GM04503 (cell line): Measurements from ENCODE around the gene PLEKHG4B.

Experiments
- DNase-seq: peaks from one replicate; pipeline ENCODE4 v3.0.0-alpha.2; 2012; ENCODE audit warnings: low read depth

PLEKHG4B gene

DNA sequence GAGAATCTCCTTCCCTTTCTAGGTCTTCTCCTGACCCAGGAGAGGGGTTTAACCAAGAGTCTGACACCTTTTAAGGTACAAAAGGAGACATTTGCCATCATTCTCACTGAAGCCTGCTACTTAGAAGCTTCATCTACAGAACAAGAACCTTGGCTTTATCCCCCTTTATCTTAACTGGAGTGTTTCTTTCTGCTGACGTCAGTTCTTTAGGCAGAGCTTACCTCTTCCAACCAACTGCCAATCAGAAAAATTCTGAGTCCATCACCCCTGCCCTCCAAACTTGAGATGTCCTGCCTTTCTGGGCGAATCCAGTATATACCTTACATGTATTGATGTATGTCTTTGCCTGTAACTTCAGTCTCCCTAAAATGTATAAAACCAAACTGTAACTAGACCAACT, 37.2 kb downstream of the PLEKHG4B start:
- no peak for DNase-seq

DNA sequence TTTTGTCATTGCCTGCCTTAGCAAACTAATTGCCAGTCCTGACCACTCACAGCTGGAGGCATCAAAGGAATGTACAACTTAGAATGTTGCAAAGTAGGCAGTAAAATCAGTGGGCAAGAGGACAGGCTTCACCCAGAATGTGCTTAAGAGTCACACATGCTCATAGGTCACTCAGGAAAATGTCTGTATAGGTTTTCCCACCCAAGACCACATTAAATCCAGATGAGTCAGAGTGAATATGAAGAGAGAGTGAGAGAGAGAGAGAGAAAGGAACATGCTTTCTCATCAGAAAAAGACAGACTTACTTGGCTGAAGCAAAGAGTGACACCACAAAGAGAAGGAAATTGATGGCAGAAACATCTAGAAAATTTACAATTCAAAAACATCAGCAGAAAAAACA, 37.9 kb downstream of the PLEKHG4B start:
- peak; percentile 72 for DNase-seq

DNA sequence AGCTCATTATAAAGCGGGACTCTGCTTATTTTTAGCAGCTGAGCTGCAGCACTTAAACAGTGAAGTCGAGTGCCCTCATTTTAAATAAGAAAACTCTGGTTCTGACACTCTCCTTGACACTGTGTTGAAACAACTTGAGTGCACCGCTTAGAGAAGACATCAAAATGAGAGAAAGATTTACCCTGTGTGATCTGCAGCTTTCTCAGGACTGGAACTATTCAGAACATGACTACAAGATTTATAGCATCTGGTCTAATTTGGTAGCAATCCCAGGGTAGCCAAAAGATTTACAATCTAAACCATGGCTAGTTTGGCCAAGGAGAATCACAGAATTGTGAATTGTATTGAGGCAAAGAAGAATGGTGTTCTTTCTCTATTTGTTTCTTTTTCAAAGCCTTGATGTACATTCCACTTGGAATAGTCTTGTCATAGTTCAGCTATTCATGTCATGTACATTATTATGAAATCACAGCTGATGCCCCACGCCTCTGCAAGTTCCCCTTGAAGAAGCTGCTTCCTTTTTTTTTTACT, 38.7 kb downstream of the PLEKHG4B start:
- DNase-seq: peak; percentile 37

DNA sequence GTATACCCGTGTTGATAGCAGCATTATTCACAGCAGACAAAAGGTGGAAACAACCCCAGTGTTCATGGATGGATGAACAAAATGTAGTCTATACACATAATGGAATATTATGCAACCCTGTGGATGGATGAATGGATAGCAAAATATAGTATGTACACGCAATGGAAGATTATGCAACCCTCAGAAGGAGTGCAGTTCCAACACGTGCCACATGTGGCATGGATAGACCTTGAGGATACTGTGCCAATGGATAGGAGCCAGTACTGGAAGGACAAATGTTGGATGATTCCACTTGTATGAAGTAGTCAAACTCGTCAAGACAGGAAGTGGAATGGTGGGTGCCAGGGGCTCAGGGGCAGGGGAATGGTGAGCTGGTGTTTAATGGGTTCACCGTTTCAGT, 44.9 kb downstream of the PLEKHG4B start:
- no peak for DNase-seq

DNA sequence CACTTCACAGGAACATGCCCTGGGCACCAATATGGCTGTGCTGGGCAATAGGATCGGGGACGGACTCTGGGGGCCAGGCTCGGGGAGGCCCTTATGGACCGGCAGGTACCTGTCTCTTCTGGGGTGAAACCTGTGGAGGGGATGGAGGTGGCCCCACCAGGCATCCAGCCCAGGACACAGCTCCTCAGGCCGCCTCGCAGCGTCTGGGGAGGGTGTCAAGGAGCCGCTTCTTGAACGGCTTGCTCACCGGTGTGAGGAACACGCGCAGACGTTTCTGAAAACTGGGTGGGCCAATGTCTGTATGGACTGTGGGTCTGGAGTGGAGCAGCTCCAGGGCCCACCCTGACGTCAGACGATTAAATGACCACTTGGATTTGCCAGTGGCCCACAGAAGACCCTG, 45.8 kb downstream of the PLEKHG4B start:
- no peak for DNase-seq

DNA sequence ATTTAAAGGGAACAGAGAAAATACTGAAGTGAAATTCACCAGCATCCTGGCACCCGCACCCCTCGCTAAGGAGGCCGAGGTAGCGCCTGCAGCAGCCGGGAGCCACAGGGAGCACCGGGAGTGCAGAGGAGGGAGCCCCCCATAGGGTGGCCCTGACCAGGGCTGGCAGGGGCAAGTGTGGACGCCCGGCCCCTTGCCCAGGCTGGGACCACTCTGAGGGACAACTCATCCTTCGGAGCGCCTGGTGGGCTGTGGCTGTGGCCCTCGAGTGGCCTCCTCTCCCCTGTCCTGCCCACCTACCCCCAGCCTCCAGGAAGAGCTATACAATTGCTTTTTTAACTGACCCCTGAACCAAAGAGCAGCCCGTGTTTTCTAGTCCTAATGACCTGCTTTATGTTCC, 47.0 kb downstream of the PLEKHG4B start:
- no peak for DNase-seq

DNA sequence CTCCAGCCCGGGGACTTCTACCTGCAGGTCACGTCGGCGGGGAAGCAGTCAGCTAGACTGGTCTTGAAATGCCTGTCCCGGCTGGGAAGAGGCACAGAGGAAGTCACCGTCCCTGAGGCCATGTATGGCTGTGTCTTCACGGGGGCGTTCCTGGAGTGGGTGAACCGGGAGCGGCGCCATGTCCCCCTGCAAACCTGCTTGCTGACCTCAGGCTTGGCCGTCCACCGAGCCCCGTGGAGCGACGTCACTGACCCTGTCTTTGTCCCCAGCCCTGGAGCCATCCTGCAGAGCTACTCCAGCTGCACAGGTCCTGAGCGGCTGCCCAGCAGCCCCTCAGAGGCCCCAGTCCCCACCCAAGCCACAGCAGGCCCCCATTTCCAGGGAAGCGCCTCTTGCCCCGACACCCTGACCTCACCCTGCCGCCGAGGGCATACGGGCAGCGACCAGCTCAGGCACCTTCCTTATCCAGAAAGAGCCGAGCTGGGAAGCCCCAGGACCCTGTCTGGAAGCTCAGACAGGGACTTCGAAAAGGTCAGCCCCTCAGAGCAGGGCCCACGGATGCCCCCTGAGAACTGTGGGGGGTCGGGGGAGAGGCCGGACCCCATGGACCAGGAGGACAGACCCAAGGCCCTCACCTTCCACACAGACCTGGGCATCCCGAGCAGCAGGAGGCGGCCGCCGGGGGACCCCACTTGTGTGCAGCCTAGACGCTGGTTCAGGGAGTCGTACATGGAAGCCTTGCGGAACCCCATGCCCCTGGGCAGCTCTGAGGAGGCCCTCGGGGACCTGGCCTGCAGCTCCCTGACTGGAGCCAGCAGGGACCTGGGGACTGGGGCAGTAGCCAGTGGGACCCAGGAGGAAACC, 47.8 kb downstream of the PLEKHG4B start:
- DNase-seq: no peak

DNA sequence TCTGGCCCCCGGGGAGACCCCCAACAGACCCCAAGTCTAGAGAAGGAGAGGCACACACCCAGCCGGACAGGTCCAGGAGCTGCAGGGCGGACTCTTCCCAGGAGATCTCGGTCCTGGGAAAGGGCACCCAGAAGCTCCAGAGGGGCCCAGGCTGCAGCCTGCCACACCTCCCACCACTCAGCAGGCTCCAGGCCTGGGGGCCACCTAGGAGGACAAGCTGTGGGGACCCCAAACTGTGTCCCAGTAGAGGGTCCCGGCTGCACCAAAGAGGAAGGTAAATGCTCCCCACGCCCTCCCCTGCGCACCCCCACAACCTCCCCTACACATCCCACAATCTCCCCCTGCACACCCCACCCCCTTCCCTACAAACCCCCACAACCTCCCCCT, 48.5 kb downstream of the PLEKHG4B start:
- DNase-seq: no peak

DNA sequence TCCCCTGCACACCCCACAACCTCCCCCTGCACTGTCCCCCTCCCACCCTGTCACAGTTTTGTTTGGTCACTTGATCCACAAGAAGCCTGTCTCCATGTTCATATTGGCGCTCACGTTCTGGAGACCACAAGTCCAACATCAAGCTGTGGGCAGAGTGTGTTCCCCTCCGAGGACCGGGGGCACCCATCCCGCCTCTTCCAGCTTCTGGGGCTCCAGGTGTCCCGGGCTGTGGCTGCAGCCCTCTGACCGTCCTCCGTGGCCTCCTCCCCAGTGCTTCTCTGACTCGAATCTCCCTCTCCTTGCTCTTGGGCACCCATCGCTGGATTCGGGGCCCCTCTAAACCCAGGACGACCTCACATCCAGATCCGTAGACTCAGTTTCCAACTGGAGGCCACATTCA, 49.2 kb downstream of the PLEKHG4B start:
- no peak for DNase-seq

DNA sequence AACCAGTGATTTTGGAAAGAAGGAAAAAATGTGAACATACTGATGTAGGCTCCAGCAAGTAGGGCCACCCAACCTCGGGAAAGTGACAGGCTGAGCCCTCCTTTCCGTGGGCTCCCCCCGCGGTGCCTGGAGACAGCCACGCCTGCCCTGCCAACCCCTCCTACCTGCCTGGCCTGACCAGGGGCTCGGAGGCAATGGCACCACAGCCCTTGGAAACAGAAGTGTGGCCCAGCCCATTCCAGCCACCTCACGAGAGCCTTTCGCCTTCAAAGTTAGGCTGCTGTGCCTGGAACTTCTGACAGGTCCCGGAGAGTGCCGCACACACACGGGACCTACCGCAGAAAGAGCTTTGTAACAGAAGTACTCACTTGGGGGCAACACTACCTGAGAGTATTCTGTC, 49.8 kb downstream of the PLEKHG4B start:
- no peak for DNase-seq

DNA sequence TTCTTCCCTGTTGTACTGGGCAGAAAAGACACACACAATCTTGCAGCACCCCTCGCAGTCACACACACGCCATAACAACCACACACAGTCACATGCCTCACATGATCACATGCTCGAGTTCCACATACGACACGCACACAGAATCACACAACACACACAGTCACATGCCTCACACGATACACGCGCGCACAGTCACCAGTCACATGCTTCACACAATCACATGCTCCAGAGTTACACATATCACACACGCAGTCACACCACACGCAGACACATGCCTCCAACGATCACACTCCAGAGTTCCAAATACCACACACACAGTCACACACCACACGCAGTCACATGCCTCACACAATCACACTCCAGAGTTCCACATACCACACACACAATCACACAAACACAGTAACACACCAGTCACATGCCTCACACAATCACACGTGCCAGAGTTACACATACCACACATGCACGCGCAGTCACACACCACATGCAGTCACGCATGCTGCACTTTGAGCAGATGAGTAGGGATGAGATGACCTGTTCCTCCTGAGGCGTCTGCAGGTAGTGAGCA, 50.4 kb downstream of the PLEKHG4B start:
- no peak for DNase-seq

DNA sequence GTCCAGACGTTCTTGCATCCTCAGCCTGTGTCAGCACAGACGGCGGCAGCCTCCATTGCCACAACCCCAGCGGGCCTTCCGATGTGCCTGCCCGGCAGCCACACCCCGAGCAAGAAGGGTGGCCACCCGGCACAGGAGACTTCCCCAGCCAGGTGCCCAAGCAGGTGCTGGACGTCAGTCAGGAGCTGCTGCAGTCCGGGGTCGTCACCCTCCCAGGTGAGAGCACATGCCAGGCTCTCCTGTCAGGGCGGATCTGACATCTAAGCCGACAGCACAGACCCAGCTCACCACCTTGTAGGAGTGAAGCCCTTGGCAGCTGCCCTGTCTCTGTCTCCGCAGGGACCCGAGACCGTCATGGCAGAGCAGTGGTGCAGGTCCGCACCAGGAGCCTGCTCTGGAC, 51.1 kb downstream of the PLEKHG4B start:
- DNase-seq: no peak

DNA sequence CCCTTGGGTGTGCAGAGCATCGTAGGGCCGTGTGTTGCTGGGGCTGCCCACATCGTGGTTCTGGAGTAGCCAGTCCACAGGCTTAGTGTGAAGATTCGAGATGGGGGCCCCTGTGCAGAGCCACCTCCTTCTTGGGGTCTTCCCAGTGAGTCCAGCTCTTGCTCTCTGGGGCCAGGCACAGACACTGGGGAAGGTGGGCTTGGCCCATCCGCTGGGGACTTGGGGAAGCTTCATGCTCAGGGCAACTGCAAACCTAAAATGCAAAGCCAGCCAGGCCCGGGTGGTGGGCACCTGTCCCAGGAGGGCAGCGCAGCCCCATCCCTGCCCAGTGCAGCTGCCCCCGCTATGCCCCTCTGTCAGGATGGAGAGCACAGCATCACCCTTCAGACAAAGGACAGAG, 53.0 kb downstream of the PLEKHG4B start:
- DNase-seq: no peak

DNA sequence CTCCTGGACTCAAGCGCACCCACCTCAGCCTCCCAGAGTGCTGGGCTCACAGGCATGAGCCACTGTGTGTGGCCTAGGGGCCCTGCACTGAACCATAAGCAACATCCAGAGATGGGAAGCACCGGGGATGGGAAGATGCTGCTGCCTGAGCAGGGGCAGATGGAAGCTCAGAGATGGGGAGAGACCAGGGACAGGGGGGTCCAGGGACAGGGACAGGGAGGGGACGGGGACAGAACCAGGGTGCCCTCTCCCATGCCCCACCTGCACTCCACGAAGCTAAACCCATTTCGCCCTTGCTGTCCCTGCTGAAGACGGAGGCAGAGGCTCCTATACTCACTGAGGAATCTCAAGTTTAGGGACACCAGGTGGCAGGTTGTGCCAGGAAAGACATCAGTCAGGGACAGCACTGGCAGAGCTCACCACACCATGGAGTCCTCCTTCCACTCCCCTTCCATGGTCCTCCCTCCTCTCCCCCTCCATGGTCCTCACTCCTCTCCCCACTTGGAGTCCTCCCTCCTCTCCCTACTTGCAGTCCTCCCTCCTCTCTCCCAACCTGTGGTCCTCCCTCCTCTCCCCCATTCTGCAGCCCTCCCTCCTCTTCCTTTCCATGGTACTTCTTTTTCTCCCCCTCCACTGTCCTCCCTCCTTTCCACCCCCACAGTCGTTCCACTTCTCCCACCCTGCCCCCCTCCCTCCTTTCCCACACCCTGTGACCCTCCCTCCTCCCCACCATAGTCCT, 53.8 kb downstream of the PLEKHG4B start:
- DNase-seq: no peak

DNA sequence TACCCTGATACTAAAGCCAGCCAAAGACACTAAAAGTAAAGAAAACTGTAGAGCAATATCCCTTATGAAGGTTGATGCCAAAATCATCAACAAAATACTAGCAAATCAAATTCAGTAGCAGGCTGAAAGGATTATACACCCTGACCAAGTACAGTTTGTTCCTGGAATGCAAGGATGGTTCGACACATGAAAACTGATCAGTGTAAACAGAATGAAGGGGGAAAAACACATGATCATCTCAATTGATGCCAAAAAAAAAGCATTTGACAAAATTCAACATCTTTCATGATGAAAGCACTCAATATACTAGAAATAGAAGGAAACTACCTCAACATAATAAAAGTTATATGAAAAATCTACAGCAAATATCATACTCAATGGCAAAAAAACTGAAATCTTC, 55.8 kb downstream of the PLEKHG4B start:
- DNase-seq: no peak

DNA sequence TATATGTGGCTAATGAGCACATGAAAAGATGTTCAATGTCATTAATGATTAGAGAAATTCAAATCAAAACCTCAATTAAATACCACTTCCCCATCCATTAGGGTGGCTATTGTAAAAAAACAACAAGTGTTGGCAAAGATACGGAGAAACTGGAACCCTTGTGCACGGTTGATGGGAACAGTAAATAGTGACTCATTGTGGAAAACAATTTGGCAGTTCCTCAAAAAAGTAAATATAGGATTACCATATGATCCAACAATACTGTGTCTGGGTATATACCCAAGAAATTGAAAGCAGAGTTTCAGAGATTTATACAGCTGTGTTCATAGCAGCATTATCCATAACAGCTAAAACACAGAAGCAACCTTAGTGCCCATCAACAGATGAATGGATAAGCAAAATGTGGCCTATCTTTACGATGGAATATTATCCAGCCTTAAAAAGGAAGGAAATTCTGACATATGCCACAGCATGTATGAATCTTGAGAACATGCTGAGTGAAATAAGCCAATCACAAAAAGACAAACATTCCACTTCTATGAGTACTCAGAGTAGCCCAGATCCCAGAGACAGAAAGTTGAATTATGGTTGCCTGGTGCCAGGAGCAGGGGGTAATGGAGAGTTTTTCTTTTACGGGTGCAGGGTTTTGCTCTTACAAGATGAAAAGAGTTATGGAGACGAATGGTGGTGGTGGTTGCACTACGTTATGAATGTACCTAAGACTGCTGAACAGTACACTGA, 57.9 kb downstream of the PLEKHG4B start:
- no peak for DNase-seq

DNA sequence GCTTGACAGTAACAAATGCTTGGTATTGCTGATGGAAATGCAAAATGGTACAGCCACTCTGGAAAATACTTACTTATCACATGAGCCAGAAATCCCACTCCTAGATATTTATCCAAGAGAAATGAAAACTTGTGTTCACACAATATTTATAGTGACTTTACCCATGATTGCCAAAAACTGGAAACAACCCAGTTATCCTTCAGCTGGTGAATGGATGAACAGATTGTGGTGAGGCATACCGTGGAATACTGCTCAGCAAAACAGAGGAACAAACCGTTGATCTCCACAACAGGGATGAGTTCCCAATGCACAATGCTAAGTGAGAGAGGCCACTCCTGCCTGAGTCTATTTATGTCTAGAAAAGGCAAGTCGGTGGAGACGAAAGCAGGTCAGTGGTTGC, 58.8 kb downstream of the PLEKHG4B start:
- no peak for DNase-seq

DNA sequence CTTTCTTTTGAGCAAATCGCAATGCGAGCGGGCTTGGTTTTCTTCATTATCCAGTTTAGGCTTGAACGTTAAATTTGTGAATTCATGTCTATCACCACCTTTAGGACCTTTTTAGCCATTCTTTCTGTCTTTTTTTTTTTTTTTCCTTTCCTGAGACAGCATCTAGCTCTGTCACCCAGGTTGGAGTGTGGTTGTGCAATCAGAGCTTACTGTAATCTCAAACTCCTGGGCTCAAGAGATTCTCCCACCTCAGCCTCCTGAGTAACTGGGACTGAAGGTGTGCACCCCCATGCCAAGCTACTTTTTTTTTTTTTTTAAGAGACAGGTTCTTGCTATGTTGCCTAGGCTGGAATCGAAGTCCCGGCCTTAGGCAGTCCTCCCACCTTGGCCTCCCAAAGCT, 60.1 kb downstream of the PLEKHG4B start:
- no peak for DNase-seq

DNA sequence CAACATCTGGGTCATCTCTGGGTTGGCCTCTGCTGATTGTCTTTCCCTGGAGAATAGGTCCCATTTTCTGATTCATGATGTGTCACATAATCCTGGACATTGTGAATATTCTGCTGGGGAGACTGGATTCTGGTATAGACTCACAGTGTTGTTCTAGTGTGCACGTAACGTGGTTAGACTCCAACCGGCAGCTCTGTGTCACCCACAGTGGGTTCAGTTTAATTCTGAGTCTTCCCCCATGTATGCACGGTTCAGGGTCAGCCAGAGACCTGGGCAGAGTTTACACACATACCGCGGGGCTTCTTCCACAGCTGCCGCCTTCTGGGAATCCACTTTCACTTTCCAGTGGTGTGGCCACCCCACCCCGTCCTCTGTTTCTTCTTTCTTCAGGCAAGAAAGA, 61.3 kb downstream of the PLEKHG4B start:
- no peak for DNase-seq

DNA sequence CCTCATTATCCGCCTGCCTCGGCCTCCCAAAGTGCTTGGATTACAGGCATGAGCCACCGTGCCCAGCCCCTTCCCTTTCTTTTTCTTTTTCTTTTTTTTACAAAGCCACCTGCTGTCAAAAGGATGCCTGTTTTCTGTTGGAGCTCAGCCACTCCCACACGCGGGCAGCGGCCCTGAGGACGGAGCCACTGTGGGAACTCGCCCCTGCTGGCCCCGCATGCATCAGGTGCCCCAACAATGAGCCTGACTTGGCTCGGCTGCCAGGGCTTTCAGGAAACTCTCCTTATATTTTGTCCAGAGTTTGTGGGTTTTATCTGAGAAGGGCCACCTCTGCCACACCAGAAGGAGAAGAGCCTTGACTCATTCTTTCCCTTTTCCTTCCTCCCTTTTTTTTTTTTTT, 62.3 kb downstream of the PLEKHG4B start:
- DNase-seq: no peak

DNA sequence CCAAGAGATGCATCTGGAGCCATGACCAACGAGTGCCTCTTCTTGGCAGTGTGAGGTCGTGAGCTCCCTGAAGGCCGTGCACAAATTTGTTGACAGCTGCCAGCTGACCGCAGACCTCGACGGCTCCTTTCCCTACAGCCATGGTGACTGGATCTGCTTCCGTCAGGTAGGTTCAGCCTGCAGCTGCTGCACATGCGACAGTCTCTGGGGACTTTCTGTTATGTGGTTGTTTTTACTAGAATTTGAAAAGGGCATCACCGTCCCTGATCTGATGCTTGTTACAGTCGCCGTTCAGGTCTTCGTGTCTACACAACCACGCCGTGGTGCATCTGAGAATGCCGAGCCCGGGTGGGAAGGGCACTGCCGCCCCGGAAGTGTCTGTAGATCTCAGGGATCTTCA, 62.9 kb downstream of the PLEKHG4B start:
- DNase-seq: no peak

DNA sequence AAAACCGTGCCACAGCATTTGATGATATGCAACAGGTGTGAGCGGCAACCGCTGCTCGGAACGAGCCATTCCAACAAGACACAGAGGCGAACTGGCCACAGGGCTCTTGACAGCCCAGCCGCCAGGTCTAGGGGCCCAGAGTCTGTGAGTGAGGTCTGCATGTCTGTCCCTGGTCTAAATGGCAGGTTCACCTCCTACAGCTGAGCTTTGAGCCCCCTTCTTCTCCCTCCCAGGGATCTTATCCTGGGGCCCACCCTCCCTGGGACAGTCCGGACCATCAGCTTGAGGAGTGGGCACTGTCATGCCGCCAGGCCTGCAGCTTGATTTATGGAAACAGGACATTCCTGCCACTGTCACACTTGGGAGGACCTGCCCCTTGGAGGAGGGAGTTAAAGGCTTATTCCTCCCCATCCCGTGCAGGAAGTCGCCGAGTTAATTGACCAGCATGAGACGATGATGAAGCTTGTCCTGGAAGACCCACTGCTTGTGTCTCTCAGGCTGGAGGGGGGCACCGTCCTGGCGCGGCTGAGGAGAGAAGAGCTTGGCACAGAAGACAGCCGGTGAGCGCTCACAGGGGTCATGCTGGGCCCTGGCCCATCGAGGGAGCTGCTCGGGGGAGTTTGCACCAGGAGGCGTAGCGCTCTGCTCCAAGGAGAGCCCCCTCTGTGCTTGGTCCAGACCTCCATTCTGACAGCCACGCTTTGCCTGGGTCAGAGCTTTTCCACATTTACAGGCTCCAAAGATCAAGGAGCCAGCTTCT, 63.9 kb downstream of the PLEKHG4B start:
- no peak for DNase-seq
